CD4-positive, alpha-beta T cell treated with Interleukin-1 beta for 1 hour (primary cell): Measurements from ENCODE around the gene KRT14.
"Not testable (repeated sequence)": the region's sequence is repeated elsewhere in the genome, so short reads cannot be mapped to it uniquely, and the experiment has no call there.

Source experiments
- DNase-seq, 2 donors: peaks; one replicate each; pipeline ENCODE4 v3.0.0-alpha.2; 2020 to 2022

Gene KRT14

DNA sequence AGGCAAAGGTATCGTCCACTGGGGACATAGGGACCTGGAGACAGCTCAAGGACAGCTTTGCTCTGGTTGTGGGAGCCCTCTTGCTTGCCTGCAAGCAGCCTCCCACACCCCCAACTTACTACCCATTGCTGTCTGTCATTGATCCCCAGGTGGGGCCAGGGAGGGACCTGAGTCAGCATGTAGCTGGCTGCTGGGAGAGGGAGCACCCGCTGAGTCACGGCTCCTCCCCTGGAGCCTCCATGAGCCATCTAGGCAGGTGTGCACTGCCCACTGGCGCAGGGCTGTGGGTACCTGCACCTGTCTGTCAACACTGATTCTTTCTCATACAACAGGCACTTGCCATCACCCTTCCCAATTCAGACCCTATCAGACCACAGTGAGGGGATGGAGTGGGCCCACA is 10.0 kb downstream of the KRT14 start:
- DNase-seq, result not testable (repeated sequence)

DNA sequence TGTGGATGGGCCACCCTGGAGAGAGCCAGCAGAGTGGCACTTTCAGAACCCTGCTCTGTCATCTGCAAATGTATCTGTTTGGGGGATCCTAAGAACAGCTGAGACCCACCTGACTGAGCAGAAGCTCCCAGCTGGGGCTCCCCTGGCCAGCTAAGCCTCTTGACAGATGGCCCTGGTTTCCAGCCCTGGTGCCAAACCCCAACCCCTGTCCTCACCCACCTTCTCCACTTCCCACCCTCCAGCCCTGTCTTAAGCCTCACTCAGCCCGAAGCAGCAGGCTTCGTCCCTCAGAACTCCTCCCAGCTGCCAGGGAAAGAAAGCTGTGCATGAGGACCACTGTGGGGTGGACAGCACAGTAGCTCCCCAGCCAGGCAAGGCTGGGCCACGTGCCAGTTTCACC is 11.4 kb downstream of the KRT14 start:
- DNase-seq, result no peak

DNA sequence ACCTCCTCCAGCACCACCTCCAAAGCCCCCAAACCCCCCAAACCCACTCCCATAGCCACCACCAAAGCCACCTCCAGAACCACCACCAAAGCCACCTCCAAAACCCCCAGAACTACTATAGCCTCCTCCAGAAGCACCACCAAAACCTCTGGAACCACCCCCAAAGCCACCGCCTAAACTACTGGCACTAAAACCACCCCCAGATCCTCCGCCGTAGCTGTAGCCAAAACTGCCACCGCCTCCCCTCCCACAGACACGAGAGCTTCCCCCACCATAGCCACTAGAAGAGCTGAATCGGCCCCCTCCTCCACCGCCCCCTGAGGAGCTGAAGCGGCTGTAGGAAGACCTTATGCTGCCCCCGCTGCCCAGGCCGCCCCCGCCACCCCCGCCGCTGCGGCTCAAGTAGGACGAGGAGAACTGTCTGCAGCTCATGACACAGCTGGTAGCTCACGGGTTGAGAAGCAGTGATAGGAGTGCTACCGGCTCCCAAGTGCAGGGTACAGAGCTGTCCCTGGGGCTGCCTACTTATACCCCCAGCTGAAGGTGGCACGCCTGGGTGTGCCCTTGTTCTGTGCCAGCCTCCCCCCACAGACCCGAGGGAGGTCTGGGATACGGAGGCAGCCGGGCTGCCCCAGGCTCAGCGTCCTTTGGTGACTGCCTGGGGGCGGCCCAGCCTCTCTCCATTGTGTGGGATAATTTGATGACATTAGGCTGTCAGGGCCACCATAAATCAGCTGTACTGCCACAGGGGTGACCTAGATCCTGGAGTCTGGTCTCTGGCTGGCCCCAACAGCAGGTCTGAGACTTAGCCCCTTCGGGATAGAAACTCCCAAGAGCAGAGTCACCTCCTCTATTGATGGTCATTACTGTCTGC is 14.9 kb downstream of the KRT14 start, which contains the start of gene KRT9:
TSS of gene KRT9 (minus strand) at position 499 of the 874 bp plus-strand sequence. CDS start at position 432, 67 bp downstream.
- no peak for DNase-seq

DNA sequence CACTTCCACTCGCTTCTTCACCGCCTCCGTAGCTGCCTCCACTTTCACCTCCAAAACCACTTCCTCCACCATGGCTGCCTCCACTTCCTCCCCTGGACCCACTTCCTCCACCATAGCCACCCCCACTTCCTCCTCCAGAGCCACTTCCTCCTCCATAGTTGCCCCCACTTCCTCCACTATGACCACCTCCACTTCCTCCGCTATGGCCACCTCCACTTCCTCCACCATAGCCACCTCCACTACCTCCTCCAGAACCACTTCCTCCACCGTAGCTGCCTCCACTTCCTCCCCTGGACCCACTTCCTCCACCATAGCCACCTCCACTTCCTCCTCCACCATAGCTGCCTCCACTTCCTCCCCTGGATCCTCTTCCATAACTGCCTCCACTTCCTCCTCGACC is 19.4 kb downstream of the KRT14 start:
- peak; percentile 2 to 10 for DNase-seq

DNA sequence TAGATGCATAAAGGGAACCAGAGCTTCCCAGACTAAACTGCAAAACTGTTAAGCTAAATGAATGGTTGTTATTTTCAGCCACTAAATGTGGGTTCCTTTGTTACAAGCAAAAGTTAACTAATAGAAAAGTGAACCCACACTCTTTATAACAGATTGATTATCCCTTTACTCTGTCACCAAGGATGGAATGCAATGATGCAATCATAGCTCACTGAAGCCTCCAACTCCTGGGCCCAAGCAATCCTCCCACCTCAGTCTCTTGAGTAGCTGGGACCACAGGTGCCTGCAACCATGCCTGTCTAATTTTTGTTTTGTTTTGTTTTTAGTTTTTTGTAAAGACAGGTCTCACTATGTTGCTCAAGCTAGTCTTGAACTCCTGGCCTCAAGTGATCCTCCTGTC is 21.4 kb downstream of the KRT14 start:
- DNase-seq, result no peak

DNA sequence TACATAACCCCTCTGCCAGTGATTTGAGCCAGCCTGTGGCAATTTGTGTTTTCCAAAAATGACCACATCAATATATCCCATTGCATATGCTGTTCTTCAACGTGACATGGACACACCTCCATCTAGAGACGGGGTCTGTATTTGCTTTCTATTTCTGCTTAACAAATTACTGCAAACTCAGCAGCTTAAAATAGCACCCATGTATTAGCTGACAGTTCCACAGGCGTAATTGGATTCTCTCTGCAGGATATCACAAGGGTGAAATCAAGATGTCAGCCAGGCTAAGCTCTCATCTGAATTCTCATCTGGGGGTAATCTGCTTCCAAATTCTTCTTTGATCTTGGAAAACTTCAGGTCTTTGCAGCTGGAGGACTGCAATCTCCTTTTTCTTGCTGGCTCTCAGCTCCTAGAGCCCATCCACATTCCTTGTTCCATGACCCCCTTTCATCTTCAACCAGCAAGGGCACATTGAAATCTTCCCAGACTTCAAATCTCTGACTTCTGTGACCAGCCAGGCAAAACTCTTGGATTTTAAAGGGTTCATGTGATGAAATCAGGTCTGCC is 23.0 kb downstream of the KRT14 start:
- no peak for DNase-seq

DNA sequence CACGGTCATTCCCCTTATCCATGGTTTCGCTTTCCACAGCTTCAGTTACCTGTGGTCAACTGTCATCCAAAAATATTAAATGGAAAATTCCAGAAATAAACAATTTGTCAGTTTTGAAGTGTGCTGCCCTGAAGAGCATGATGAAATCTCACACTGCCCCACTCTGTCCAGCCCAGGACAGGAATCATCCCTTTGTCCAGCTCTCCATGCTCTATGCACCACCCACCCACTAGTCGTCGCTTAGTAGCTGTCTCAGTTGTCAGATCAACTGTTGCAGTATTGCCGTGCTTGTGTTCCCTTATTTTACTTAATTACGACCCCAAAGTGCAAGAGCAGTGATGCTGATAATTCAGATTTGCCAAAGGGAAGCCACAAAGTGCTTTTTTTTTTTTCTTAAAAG is 25.1 kb downstream of the KRT14 start:
- no peak for DNase-seq

DNA sequence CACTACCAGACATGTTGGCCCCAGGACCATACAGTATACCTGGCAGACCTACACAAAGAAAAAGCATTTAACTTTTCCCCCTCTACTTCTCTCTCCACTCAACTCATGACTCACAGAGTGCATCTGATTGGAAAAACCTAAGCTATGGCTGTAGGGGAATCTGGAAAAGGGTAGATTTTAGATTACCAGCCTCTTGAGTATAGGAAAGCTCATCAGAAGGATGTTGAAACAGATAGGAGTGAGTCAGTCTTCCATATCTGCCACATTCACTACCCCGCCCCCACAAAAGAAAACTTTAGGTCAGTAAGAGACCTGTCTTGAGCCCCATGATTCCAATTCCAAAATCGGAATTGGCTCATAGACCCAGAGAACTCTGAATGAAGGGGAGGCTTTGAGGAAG is 27.1 kb downstream of the KRT14 start:
- no peak for DNase-seq

DNA sequence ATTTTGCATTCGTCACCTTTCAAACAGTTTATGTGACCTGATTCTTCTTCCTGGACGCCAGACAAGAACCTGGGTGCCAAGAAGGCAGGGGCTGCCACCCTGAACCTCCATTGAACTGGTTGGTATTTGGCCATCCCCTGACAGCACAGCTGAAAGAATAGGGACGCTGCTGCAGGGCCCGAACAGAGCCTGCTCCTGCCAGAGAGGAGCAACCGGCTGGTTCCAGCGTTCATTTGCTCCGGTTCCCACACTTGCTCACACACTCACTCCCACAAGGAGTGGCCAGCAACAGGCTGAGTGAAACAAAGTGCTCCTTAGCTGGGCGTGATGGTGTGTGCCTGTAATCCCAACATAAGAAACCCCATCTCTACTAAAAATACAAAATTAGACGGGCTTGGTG is 29.8 kb downstream of the KRT14 start:
- no peak for DNase-seq

DNA sequence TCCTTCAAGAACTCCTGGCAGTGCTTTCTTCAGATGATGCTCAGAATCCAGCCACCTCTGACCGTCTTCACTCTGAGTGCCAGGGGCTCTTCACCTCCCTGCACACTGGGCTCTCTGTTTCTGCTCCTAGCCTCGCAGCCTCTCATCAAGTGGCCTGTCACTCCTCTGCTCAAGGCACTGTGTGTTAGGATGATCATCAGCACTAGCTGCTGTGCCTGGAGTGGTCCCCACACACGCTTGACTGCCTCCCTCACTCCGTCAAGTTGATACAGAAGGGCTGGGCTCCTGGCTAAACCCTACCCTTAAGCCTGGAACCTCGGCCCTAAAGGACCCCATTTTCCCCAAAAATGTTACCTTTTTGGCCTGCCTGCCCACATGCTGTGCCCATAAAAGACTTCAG is 30.4 kb downstream of the KRT14 start:
- no peak for DNase-seq

DNA sequence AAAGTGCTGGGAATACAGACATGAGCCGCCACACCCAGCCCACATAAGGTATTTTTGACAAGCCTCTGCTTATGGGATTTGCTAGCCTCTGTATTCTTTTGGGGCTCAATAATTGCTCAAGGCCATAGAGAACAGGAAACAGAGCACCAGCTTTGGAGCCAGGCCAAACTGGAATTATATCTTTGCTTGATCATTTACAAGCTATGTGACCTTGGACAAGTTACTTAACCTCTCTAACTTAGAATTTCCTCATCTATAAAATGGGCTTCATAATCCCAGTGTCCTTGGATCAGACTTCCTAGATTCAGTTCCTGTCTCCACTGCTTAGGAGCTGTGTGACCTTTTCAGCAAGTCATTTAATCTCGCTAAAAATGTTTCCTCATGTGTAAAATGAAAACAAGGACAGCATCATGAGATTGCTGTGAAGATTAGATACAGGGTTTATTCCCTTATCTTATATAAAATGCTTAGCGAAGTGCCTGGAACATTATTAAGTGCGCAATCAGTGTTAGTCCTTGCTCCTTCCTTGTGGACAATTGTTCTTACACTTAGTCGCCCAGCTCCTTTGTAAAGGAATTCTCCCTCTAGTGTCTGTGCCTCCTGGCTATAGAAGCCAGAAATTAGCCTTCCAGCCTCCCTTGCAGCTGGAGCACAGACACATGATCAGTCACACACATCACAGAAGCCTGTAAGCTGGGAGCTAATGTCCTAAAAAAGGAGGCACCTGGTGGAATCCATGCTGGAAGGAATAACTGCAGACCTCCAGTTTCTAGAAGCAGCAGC is 31.4 kb downstream of the KRT14 start:
- DNase-seq, result no peak

DNA sequence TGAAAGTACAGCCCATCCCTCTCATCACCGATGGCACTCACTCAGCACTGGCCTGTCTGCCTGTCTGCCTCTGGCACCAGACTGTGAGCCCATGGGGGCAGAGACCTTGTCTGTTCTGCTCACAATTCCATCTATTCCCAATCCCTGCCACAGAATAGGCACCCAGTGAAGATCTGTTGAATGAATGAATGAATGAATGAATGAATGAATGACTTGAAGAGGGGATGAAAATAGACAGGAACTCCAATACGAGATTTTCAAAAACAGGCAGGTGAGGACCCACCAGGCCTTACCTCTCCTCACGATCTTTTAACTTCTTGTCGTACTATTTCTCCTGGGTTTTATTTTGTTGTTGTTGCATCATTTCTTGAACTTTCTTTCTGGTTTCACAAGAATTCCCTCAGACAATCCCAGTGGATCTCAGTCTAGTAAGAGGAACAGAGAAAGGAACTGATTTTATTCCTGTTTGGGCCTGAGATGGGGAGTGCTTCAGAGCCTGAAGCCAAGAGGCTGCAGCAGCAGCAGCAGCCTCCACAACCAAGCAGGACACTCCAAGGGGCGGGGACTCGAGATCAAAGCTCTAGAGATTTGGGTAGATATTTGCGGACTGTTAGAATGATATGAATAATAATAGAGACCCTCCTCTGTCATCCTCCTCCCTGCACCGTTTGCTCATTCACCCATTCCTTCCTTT is 32.6 kb downstream of the KRT14 start:
- no peak for DNase-seq

DNA sequence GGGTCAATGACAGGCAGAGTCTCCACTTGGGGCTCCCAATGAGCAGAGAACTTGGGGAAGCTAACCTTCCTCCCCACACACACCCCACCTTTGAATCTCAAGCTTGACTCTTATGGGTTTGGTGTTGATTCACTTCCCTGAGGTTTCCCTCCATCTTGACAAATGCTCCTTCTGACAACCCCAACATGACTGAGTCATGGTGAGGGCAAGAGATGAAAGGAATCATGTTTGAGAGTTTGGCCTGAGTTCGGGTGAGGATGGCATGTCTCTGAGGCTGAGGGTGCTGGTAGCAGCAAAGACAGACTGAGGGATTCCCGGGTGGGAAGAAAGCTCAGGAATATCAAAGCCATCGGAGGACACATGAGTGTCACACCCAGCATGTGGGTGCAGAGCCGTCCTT is 33.5 kb downstream of the KRT14 start:
- no peak for DNase-seq

DNA sequence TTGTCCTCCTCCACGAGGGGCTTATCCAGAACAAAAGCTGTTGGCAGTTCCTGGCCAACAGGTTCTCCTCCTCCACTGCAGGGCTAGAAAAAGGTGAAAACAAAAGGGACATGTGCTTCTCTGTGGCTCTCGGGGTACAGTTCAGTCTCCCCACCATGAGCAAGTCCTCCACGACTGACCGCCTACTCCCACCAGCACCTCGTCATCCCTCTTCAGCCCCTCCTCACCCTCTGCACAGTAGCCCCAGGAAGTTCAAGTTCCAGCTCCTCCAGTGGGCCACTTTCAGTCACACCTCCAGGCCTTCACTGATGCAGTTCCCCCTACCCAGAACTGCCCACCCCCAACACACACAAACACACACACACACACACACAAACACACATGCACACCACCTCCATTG is 34.2 kb downstream of the KRT14 start:
- no peak for DNase-seq

DNA sequence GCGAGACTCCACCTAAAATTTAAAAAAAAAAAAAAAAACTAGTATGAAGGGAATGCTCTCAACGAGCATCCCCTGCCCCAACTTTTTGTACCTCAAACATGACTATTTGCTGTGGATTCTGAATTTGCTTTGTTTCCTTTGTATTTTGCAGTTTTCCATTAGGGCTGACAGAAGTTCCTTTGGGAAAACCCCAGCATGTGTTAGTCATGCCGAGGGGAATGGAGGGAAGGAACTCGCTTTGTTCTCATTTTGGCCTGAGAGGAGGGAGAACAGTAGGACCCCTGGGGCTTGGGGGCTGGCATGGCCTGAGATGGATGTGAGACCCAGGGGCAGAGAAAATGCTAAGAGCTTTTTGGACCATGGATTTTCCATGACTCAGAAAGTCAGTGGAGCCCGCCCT is 35.3 kb downstream of the KRT14 start:
- no peak for DNase-seq

DNA sequence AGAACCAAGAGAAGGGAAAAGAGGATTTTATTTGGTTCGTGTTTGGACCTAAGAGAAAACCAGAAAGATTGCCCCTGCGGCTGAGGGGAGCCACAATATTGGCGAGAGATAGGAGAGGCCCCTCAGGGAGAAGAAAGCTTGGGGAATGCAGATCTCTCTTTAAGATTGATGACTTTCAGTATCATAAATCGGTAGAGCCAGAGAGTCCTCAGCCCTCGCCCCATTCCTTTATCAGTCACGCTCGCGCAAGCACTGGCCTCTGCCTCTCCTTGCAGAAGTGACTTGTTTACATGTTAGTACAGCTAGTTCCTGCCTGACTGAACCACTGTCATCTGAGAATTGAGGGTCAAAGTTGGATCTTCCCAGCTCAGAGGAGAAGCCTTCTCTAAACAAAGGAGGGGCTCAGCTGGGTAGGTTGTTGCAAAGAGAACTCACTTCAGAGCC is 37.1 kb downstream of the KRT14 start:
- no peak for DNase-seq

DNA sequence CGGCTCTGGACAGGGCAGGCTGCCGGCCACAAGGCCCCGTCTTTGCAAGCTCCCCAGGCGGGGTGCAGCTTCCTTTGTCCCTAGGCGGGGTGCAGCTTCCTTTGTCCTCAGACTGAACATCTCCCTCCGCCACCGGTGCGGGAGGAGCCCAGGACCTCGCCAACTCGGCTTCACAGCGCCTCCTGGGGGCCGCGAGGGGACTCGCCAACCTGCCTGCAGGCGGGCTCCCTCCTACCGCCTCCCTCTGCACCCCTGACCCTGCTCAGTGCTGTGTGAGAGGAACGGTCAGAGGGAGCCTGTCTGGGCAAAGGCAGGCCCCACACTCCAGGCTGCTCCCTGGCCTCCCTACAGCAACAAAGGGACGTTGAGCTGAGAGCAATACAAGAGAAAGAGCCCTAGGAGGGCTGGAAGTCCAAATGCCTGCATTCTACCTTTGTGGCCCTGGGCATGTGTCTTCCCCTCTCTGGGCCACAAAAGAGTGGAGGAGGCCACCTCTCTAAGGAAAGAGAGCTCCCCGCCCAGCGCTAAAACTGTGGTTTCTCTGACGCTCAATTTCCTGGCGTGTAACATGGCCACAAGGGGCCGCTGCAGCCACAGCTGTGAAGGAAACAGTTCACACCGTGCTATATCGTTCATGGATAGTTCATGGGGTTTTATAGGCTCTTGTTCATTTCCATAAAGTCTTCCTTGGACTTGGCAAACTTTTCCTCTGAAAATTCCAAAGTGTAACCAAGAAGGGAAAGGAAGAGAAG is 37.7 kb downstream of the KRT14 start:
- peak; percentile 80 to 85 for DNase-seq

DNA sequence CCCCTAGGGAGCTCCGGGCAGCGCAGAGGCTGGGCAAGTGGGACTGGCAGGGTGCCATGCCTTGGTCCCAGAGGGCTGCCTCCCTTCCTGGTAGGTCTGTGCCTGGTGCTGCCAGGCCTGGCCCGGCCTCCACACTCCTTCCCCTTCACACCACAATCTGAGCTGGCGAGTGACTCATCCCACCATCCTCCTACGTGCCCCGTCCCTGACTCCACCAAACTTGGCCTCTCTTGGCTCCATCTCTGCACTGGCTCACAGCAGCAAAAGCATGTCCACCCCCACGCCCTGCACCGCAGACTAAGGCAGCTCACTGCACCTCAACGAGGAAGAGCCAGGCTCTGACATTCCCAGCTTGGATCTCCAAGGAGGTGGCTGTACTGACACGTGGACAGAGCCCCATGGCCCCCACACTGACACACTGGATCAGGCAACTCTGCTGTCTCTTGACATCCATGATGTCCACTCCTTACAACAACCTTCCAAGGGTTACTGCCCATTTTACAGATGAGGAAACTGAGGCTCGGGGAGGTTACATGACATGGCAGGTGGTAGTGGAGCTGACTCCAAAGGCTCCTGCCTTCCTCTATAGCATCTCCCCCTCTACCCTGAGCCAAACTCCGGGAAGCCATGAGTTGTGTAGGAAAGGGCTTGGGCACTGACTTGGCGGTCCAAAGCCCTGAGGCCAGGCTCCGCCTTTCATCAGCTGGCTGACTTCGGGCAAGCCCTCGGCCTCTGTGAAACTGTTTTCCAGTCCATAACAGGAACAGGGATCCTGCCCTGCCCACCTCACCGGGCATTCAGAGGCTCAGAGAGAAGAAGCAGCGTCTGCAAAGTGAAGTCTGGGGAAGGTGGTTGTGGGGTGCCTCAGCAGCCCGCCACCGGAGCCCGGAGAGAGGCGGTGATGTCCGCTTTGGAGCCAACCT is 38.5 kb downstream of the KRT14 start:
- DNase-seq, result peak in 1 of 2 donors; percentile 33

DNA sequence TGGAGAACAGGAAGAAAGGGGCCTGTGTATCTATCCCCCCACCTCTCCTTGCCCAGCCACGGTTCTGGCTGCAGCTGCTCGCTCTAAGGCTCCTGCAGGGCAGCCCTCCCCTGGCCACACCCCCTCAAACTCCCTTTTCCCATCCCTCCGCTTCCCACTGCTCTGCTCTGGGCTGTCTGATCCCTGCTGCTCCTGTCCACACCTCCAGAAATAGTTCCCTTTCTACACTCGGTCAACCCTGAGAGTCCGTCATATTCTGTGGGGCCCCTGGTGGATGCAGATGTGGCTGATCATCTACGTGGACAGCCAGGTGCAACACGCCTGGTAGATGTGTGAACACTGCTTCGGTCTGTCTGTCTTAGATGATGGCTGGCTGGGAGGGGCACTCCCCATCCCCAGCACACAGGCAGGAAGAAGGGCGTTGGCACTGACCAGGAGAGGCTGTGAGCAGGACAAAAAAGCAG is 39.3 kb downstream of the KRT14 start:
- no peak for DNase-seq

DNA sequence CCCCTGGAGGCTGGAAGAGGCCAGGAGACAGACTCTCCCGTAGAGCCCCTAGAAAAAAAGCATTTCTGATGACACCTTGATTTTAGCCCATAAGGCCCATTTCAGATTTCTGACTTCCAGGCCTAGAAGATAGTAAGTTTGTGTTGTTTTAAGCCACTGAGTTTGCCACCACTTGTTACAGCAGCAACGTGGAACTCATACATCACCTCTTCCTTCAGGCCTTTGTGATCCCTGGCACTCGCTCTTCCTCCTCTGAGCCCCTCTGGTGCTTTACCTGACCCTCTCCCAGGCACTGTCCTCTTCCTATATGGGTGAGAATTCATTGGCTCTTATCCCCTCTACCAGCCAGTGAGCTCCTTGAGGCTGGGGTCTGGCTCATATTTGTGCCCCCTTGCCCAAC is 39.9 kb downstream of the KRT14 start:
- DNase-seq, result no peak

DNA sequence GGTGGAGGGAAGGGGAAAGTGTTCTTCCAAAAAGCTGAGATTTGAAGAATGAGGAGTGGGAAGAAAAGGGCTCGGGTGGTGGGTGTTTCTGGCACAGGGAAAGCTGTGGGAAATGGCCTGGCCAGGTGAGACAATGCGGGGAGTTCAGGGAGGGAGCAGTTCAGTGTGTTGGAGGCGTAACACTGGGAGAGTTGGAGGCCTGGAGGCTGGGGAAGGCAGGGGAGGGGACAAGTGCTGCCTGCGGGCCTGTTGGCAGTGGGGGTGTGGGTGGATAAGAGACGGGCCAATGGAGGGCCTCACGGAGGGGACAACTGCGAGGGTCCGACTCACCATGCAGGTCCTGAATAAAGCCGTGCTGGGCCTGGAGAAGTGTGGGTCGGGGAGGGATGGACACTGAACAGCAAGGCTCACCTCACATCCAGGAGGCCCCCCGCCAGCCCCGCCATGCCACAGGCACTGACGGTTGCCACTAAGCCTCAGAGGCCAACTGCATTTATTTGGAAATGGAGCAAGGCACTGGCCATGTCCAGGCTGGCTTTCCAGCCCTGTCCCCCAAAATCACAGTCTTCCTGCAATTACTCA is 40.8 kb downstream of the KRT14 start:
- no peak for DNase-seq
